Stimulated activated CD4-positive, alpha-beta T cell treated with anti-CD3 and anti-CD28 coated beads, Interleukin-4, amount 100 ng/mL, for 4 hours (primary cell): Measurements from ENCODE around the gene EME2.
"Not testable (repeated sequence)": the region's sequence is repeated elsewhere in the genome, so short reads cannot be mapped to it uniquely, and the experiment has no call there.

Experiments used
- DNase-seq, 2 experiments: peaks; one replicate each; pipeline ENCODE4 v3.0.0-alpha.2; 2020

Gene EME2

GRCh38 chr16:1792836-1793577 lies 20.4 kb downstream of the EME2 start:
- no peak for DNase-seq

DNA sequence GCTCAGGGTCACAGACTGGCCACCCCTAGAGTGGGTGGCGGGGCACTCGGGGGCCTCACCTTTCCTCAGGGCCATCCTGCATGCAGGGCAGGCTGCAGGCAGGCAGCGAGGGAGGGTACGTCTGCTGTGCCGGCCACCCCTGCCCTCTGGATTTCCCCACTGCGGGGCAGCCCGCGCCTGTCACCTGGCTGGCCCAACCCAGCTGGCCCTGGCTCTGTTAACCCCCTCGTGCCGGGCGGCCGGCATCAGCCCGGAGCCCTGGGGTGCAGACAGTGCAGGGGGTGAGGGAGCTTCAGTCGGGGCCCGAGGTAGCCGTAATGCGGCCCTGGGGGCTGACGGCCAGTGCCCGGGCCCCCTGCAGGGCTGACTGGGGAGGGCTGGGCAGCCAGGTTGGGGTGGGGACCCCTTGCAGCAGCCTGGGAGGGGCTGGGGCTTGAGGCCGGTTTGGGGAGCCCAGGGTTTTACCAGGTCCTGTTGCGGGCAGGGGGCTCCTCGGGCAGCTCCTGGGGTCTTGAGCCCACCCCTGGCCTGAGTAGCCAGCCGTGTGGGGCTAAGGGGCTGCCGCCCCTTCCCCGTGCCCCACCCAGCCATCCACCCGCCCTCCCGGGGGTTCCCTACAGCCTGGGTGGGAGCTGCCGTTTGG lies 21.1 kb downstream of the EME2 start, which contains the start of gene IGFALS:
TSS of gene IGFALS (minus strand) at position 128 of the 643 bp plus-strand sequence. CDS start at position 75, 53 bp downstream.
- no peak for DNase-seq

DNA sequence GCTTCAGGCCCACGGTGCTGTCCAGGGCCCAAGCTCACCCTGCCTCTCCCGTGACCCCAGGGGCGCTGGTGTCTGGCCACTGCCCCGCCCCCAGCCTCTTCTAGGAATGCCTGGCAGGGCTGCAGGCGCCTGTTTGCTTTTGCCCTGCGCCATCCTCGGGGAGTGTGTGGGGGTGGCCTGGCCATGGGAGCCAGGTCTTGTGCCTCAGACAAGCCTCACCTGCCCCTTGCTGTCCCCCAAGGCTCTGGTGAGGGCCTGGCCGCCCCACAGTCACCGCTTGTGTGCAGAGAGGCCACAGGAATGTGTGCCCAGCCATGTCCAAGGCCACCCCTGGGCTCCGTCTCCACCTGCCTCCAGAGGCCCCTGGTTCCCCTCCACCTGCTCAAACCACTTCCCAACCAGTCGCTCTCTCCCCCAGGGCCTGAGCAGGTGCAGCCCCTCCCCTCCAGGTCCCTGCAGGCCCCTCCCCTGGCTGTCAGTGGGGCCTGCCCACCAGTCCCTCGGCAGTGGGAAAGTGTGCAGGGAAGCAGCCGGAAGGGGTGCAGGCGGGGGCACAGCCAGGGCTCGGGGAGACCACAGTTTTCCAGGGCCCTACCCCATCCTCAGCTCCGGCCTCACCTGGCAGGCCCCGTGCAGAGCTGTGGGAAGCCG lies 21.7 kb downstream of the EME2 start:
- DNase-seq = no peak

DNA sequence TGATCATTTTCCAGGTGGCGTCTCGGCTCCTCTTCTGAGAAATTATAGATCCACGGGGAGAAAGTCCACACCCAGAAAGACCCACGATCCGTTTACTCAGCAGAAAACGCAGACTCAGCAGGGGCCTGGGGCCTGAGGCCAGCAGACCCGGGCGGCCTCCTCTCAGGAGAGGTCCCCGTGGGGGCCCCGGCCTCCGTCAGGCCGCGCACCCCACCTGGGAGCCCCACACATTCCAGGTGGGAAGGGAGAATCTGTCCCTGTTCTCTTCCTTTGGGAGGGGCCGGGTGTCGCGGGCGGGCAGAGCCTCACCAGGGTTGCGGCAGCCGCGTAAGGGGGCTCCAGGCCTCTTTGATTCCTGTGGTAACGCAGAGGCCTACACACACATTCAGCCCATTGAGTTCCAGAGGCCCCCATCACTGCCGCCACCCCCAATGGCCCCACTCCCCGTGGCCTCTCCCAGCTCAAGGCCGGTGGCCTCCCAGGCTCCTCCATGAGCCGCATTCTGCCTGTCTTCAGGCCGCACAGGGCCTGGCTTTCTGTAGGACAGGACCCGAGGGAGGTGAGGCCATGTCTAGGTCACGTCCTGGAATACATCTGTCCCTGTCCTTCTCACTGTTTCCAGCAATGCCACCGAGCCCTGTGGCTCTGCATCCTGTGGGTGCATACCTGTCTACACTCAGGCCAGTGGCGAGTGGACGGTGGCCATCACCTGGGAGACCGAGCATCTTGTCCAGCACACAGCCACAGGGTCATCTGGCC lies 22.5 kb downstream of the EME2 start:
- no peak for DNase-seq

- not testable (repeated sequence) for DNase-seq
These were observed 26.7 kb downstream of the EME2 start for GRCh38 chr16:1799263-1799662.

- DNase-seq = no peak
These were observed 28.1 kb downstream of the EME2 start for GRCh38 chr16:1800701-1801100.

DNA sequence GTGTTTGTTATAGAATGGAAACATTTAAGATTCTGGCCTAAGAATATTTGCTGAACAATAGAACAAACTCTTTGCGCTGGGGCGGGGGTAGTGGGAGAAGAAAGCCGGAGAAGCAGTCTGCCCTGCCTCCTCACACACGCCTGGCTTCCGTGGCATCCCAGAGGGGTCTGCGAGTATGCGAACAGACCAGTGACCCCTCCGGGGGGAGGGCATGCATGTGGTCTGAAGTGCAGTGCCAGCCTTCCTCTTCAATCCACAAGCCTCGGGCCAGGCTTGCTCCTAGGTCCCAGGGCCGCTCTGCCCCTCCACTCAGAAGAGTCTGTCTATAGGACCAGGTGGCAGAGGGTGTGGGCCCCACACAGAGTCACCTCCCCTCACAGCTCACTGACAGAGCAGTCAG lies 35.0 kb downstream of the EME2 start:
- no peak for DNase-seq

GRCh38 chr16:1808691-1809090 lies 36.1 kb downstream of the EME2 start:
- no peak for DNase-seq

- no peak for DNase-seq
These were observed 36.7 kb downstream of the EME2 start for GRCh38 chr16:1809281-1809801.

DNA sequence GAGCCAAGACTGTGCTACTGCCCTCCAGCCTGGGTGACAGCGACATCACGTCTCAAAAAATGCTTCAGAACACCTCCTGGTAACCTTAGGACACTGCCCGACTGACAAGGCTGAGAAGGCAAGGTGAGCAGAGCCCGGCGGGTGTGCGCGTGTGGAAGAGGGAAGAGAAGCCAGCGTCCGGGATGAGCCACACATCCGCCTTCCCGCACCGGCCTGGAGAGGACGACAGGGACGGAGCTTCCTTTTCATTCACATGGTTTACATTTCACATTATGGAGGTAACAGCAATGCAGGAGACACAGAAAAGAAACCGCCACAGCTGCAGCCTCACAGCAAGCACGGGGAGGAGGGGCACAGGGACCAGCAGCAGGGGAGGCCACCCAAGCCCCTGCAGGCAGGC lies 37.5 kb downstream of the EME2 start:
- DNase-seq = no peak

GRCh38 chr16:1810536-1810935 lies 37.9 kb downstream of the EME2 start:
- DNase-seq = no peak

- peak; percentile 47 to 56 for DNase-seq
These were observed 40.1 kb downstream of the EME2 start for GRCh38 chr16:1812732-1813163.

DNA sequence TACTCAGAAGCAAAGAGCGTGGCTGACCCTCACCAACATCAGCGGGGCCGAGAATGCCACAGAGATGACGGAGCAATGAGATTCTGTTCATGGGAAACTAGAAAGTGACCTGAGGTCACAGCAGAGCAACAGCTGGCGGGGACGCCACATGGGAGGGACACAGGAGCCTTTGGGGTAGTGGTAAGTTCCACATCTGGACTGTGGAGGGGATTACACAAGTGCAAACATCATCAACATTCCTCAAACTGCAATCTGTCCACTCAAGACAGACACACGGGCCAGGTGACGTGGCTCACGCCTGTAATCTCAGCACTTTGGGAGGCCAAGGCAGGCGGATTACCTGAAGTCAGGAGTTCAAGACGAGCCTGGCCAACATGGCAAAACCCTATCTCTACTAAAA lies 42.9 kb downstream of the EME2 start:
- no peak for DNase-seq

DNA sequence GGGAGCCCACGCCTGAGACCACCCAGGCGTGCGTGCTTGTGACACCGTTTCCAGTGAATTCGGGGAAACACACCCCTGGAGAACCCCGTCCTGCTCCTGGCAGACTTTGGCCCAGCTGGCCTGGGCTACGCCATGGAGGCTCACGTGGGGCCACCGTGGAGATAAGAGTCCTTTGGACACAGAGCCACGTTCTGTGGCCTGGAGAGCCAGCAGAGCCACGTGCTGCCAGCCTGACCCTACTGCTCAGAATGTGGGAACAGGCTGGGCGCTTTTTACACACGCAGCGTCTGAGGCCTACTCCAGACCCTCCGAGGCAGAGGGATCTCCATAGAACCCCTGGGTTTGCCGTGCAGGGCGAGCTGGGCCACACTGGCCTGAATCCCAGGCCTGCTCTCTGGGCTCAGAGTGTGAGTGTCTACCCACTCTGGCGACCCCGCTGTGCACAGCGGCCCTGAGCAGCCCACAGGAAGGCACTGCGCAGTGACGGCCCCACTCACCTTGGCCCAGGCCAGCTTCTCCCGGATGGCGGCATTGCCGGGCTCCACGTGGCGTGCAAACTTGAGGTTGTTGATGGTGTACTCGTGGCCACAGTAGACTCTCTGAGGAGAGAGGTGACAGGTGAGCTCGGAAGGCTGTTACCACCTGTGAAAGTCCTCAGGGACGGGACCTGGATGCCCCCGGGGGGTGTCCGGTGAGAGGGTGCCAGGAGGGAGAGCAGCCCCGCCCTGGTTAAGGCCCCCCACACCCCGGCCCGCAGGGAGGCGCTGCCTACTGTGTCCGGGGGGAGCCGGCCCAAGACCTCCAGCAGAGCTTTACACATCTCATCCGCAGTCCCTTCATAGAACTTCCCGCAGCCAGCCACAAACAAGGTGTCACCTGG lies 44.0 kb downstream of the EME2 start:
- no peak for DNase-seq

DNA sequence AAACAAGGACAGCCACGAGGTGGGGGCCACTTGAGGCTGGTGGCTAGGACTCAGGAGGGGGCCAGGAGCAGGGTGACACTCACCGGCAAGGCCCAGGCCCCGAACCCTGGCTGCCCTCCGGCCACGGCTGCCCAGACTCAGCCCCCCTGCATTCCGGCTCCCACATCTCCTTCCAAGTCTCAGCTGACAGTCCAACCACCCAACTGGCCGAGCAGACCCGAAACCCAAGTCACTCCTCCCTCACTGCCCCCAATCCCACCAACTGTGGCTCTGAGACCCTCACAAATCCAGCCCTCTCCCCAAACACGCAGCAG lies 44.6 kb downstream of the EME2 start:
- DNase-seq = no peak

GRCh38 chr16:1817716-1818115 lies 45.1 kb downstream of the EME2 start:
- DNase-seq = no peak

GRCh38 chr16:1818204-1818872 lies 45.7 kb downstream of the EME2 start:
- no peak for DNase-seq

GRCh38 chr16:1818873-1819525 lies 46.4 kb downstream of the EME2 start:
- no peak for DNase-seq

- no peak for DNase-seq
These were observed 47.0 kb downstream of the EME2 start for GRCh38 chr16:1819611-1820010.

GRCh38 chr16:1820096-1820945 lies 47.7 kb downstream of the EME2 start:
- no peak for DNase-seq
